PC-9 (cell line): ENCODE measurements around the gene TMEM107. TPM values are rescaled to one million over a fixed set of nuclear protein-coding genes. Genes with fewer than 3 reads are reported as not detected.

Experiments
- BruUV-seq: library from RNA; stranded (reverse); fragments of 400-500 nt; replicated peaks from 2 replicates; lab custom pipeline; 2021; lab: Mats Ljungman, UMichigan
- CTCF ChIA-PET: fragments of 300-600 bp; sonication (Branson Sonifier 250); formaldehyde crosslinking; loops from one replicate; lab custom pipeline; 2022; ENCODE audit warnings: antibody characterized with exemption; lab: Charles Lee
- POLR2A ChIA-PET: fragments of 300-600 bp; sonication (Branson Sonifier 250); formaldehyde crosslinking; loops from one replicate; lab custom pipeline; 2022; ENCODE audit warnings: antibody characterized with exemption; ENCODE audit not compliant: unreplicated experiment; lab: Charles Lee
- DNase-seq, 2 experiments: peaks; one replicate each; pipeline versions ENCODE4 v3.0.0 to v3.0.0-alpha.2; 2015 to 2022; ENCODE audit warnings: mixed read lengths in 1 of 2
- H2AFZ ChIP-seq: fragments of 200-600 bp; sonication (generic); 2 replicates; pipeline ENCODE4 v1.8.1; 2017; ENCODE audit warnings: antibody characterized with exemption
- H3F3A ChIP-seq: fragments of 200-600 bp; sonication (generic); 2 replicates; pipeline ENCODE4 v1.8.1; 2017; ENCODE audit warnings: antibody characterized with exemption, mild to moderate bottlenecking, low read depth; ENCODE audit not compliant: insufficient read depth
- H3K27ac ChIP-seq: fragments of 200-600 bp; sonication (generic); 2 replicates; pipeline ENCODE4 v1.6.1; 2016; ENCODE audit warnings: mixed run types
- H3K27me3 ChIP-seq: fragments of 200-600 bp; sonication (generic); 2 replicates; pipeline ENCODE4 v1.6.1; 2016; ENCODE audit warnings: low read depth, mixed run types; ENCODE audit not compliant: insufficient read depth
- H3K36me3 ChIP-seq: fragments of 200-600 bp; sonication (generic); 2 replicates; pipeline ENCODE4 v1.6.1; 2016; ENCODE audit warnings: low read depth, mixed run types
- H3K4me1 ChIP-seq: fragments of 200-600 bp; sonication (generic); replicated peaks from 2 replicates; pipeline ENCODE4 v1.6.1; 2016; ENCODE audit warnings: mixed run types; ENCODE audit not compliant: insufficient read depth
- H3K4me2 ChIP-seq: fragments of 200-600 bp; sonication (generic); 2 replicates; pipeline ENCODE4 v1.6.1; 2017; ENCODE audit warnings: mixed run types
- H3K4me3 ChIP-seq: fragments of 200-600 bp; sonication (generic); 2 replicates; pipeline ENCODE4 v1.6.1; 2016; ENCODE audit warnings: mixed run types
- H3K79me2 ChIP-seq: fragments of 200-600 bp; sonication (generic); 2 replicates; pipeline ENCODE4 v1.6.1; 2017; ENCODE audit warnings: low read depth, mixed run types
- H3K9me2 ChIP-seq: fragments of 200-600 bp; sonication (generic); 2 replicates; pipeline ENCODE4 v1.8.1; 2017; ENCODE audit warnings: mild to moderate bottlenecking; ENCODE audit not compliant: insufficient read depth
- H3K9me3 ChIP-seq: fragments of 200-600 bp; sonication (generic); 2 replicates; pipeline ENCODE4 v1.8.1; 2016; ENCODE audit warnings: low read depth; ENCODE audit not compliant: insufficient read depth
- H4K20me1 ChIP-seq: fragments of 200-600 bp; sonication (generic); 2 replicates; pipeline ENCODE4 v1.8.1; 2017; ENCODE audit not compliant: insufficient read depth
- CTCF ChIP-seq: fragments of 200-600 bp; sonication (generic); conservative IDR thresholded peaks from 2 replicates; pipeline ENCODE4 v1.6.1; 2017; ENCODE audit warnings: mixed run types, antibody characterized with exemption, mild to moderate bottlenecking, moderate library complexity
- EZH2 ChIP-seq: fragments of 200-600 bp; sonication (generic); IDR thresholded peaks from 2 replicates; pipeline ENCODE4 v1.8.0; 2017; ENCODE audit warnings: antibody characterized with exemption, low read depth
- intact Hi-C: fragments of 100-400 bp; cut with micrococcal nuclease; formaldehyde crosslinking; loops from one replicate; pipeline ENCODE4 v1.10.0; 2022; ENCODE audit not compliant: unreplicated experiment
- total RNA-seq: library from RNA; stranded (reverse); gene quantifications from 2 replicates; pipeline ENCODE4 v1.2.3, GENCODE V29; 2021

Gene TMEM107
- total RNA-seq, 1 experiment from 2014 or later, result 59.1 TPM

- Histone ChIP-seq H3F3A (peaks cover 14% of the 10 kb centered on the region; the same call in 1 of the 2 replicates), H2AFZ (peak overlapping the region; percentile 89; the same call in 1 of the 2 replicates), H3K4me1 (peaks cover 12% of the 10 kb centered on the region; the same call in 1 of the 2 replicates), H3K4me3 (peak overlapping the region; percentile 81), H3K4me2 (peak overlapping the region; percentile 95), H3K79me2 (no peaks in the 10 kb centered on the region), H3K9me3 (no peaks in the 10 kb centered on the region), H3K27me3 (no peaks in the 10 kb centered on the region), H3K9me2 (no peaks in the 10 kb centered on the region), H4K20me1 (no peaks in the 10 kb centered on the region), H3K27ac (no peak overlapping the region), H3K36me3 (no peaks in the 10 kb centered on the region)
- TF ChIP-seq EZH2 (no peak), CTCF (no peak)
- CTCF ChIA-PET, result no interaction called here
- peak; percentile 43 to 84 for DNase-seq
- POLR2A ChIA-PET, result interaction anchor here (0.6 kb wide), 2 partner anchors 48 to 95 kb away, joined by 4 read pairs; no protein-coding TSS in a partner anchor
- no TSS peak for BruUV-seq
- intact Hi-C loops, result no loop called here
Measured at GRCh38 chr17:8125154-8125946, 50.8 kb downstream of the TMEM107 start.

- CTCF ChIA-PET, result interaction anchor here (0.5 kb wide), 1 partner anchor 66 kb away, joined by 3 read pairs; the partner anchor contains the start of gene BORCS6
- Histone ChIP-seq H3K9me2 (no peaks in the 10 kb centered on the region), H3K4me2 (peak overlapping the region; percentile 95), H3K4me3 (peak overlapping the region; percentile 81), H3K79me2 (no peaks in the 10 kb centered on the region), H2AFZ (peak overlapping the region; percentile 86; the same call in 1 of the 2 replicates), H3F3A (peaks cover 22% of the 10 kb centered on the region; the same call in 1 of the 2 replicates), H3K4me1 (peaks cover 16% of the 10 kb centered on the region; the same call in 1 of the 2 replicates), H3K9me3 (no peaks in the 10 kb centered on the region), H4K20me1 (peaks cover 5% of the 10 kb centered on the region; the same call in 1 of the 2 replicates), H3K27ac (no peak overlapping the region), H3K27me3 (no peaks in the 10 kb centered on the region), H3K36me3 (no peaks in the 10 kb centered on the region)
- intact Hi-C loops, result no loop called here
- TF ChIP-seq CTCF, result no peak
- no peak for TF ChIP-seq EZH2
- no TSS peak for BruUV-seq
- POLR2A ChIA-PET, result interaction anchor here (0.6 kb wide), 1 partner anchor 49 kb away, joined by 4 read pairs; no protein-coding TSS in a partner anchor
- peak in 1 of 2 experiments; percentile 29 for DNase-seq
Measured at GRCh38 chr17:8124350-8125153, 51.6 kb downstream of the TMEM107 start.
